ENCODE results near the gene CLCN7.
A peak's percentile ranks its signal among the peaks of the same experiment; 100 is the strongest.

CLCN7 gene

DNA sequence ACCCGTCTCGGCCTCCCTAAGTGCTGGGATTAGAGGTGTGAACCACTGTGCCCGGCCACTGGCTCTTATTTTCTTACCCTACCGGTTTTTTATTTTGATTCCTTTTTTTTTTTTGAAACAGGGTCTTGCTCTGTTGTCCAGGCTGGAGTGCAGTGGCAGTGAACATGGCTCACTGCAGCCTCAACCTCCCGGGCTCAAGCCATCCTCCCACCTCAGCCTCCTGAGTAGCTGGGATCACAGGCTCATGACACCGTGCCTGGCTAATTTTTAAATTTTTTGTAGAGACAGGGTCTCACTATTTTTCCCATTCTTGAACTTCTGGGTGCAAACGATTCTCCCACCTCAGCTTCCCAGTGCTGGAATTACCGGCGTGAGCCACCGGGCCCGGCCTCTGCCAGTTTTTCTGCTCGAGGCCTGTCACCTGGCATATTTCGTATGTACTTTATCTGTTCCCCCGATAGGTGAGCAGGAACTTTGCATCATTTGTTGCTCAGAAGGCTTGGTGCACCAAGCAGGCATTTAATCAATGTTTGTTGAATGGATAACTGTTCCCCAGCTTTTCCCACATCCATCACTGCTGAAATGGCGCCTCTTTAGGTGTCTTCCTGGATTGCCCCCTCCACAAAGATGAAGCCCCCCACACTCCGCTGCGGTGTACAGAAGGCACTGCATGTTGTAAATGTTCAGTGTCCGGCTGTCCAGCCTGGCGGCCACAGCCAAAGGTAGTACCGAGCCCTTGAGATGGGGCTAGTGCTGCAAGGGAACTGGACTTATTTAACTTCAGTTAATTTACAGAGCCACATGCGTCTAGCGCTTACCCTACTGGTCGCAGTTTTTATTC is 17.5 kb upstream of the CLCN7 start:
- H2AFZ ChIP-seq (ENCODE audit: low read depth, low read length): peak overlapping the region; percentile 19
- H3K9ac ChIP-seq (ENCODE audit: low read length): peak overlapping the region; percentile 60
- peaks cover 12% of the 10 kb centered on the region for H3K4me1 ChIP-seq (ENCODE audit: low read length)
- peak overlapping the region; percentile 81 for H3K4me3 ChIP-seq (ENCODE audit: low read length)
- H3K4me2 ChIP-seq (ENCODE audit: low read length): peak overlapping the region; percentile 90
- H3K27ac ChIP-seq (ENCODE audit: low read length): peak overlapping the region; percentile 7; the same call in 1 of the 2 replicates
- H3K27me3 ChIP-seq (ENCODE audit: low read depth, low read length): no peaks in the 10 kb centered on the region
- no peaks in the 10 kb centered on the region for H4K20me1 ChIP-seq (ENCODE audit: insufficient read depth, low read length)
- H3K9me3 ChIP-seq (ENCODE audit: insufficient read depth, low read length): no peaks in the 10 kb centered on the region
- H3K36me3 ChIP-seq (replicated peaks; ENCODE audit: low read depth, low read length): peaks cover 13% of the 10 kb centered on the region
- TF ChIP-seq EZH2phosphoT487 (IDR thresholded peaks at IDR 0.05; ENCODE audit: low read depth): no peak
- TF ChIP-seq CTCF (IDR thresholded peaks at IDR 0.05; ENCODE audit: low read depth, low read length): no peak
- peaks cover 24% of the 10 kb centered on the region for H3K79me2 ChIP-seq (ENCODE audit: low read length)

DNA sequence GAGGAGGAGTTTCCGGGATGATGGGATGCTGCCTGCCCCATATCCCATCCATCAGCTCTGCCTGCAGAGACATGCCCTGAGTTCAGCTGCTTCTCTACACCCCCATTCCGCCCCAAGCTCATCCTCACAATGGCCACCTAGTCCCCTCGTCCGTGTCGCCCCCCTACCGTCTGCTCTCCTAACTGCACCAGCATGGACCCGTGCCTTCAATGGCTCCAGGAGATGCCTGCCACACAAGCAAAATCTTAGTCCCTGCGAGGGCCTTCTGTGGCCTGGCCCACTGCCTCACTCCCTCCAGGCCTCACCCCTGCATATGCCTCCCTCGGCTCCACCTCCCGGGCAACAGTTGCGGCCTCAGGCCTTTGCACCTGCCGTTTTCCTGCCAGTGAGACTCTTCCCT is 16.5 kb upstream of the CLCN7 start:
- peaks cover 12% of the 10 kb centered on the region for H3K4me1 ChIP-seq (ENCODE audit: low read length)
- H3K27ac ChIP-seq (ENCODE audit: low read length): no peak overlapping the region
- no peak overlapping the region for H2AFZ ChIP-seq (ENCODE audit: low read depth, low read length)
- H4K20me1 ChIP-seq (ENCODE audit: insufficient read depth, low read length): no peaks in the 10 kb centered on the region
- no peak for TF ChIP-seq EZH2phosphoT487 (IDR thresholded peaks at IDR 0.05; ENCODE audit: low read depth)
- no peak for TF ChIP-seq CTCF (IDR thresholded peaks at IDR 0.05; ENCODE audit: low read depth, low read length)
- no peaks in the 10 kb centered on the region for H3K27me3 ChIP-seq (ENCODE audit: low read depth, low read length)
- no peak overlapping the region for H3K4me2 ChIP-seq (ENCODE audit: low read length)
- peaks cover 24% of the 10 kb centered on the region for H3K79me2 ChIP-seq (ENCODE audit: low read length)
- H3K9ac ChIP-seq (ENCODE audit: low read length): no peak overlapping the region
- no peak overlapping the region for H3K4me3 ChIP-seq (ENCODE audit: low read length)
- no peaks in the 10 kb centered on the region for H3K9me3 ChIP-seq (ENCODE audit: insufficient read depth, low read length)
- H3K36me3 ChIP-seq (replicated peaks; ENCODE audit: low read depth, low read length): peaks cover 5% of the 10 kb centered on the region

GRCh38 chr16:1489077-1489476 is 14.2 kb upstream of the CLCN7 start:
- H3K27me3 ChIP-seq (ENCODE audit: low read depth, low read length): no peaks in the 10 kb centered on the region
- no peak overlapping the region for H3K4me2 ChIP-seq (ENCODE audit: low read length)
- H3K4me1 ChIP-seq (ENCODE audit: low read length): peaks cover 7% of the 10 kb centered on the region
- no peaks in the 10 kb centered on the region for H3K9me3 ChIP-seq (ENCODE audit: insufficient read depth, low read length)
- H3K36me3 ChIP-seq (replicated peaks; ENCODE audit: low read depth, low read length): no peaks in the 10 kb centered on the region
- H3K79me2 ChIP-seq (ENCODE audit: low read length): peaks cover 8% of the 10 kb centered on the region
- TF ChIP-seq EZH2phosphoT487 (IDR thresholded peaks at IDR 0.05; ENCODE audit: low read depth) (no peak), CTCF (IDR thresholded peaks at IDR 0.05; ENCODE audit: low read depth, low read length) (no peak)
- no peak overlapping the region for H2AFZ ChIP-seq (ENCODE audit: low read depth, low read length)
- H3K27ac ChIP-seq (ENCODE audit: low read length): no peak overlapping the region
- no peak overlapping the region for H3K9ac ChIP-seq (ENCODE audit: low read length)
- no peak overlapping the region for H3K4me3 ChIP-seq (ENCODE audit: low read length)
- H4K20me1 ChIP-seq (ENCODE audit: insufficient read depth, low read length): no peaks in the 10 kb centered on the region

GRCh38 chr16:1488619-1489018 is 13.8 kb upstream of the CLCN7 start, which contains the start of gene PTX4:
Gene PTX4 (minus strand): TSS chr16:1488944. CDS start chr16:1488909, 35 bp downstream.
- no peak within 1 kb of the TSS for H3K27ac ChIP-seq (ENCODE audit: low read length)
- TF ChIP-seq EZH2phosphoT487 (IDR thresholded peaks at IDR 0.05; ENCODE audit: low read depth) (no peak), CTCF (IDR thresholded peaks at IDR 0.05; ENCODE audit: low read depth, low read length) (no peak)
- H3K79me2 ChIP-seq (ENCODE audit: low read length): peaks cover 4% of the 10 kb centered on the region
- no peak within 1 kb of the TSS for H3K4me3 ChIP-seq (ENCODE audit: low read length)
- H3K9ac ChIP-seq (ENCODE audit: low read length): no peak within 1 kb of the TSS
- H2AFZ ChIP-seq (ENCODE audit: low read depth, low read length): no peak within 1 kb of the TSS
- H3K9me3 ChIP-seq (ENCODE audit: insufficient read depth, low read length): no peaks in the 10 kb centered on the region
- no peaks in the 10 kb centered on the region for H3K27me3 ChIP-seq (ENCODE audit: low read depth, low read length)
- H3K4me1 ChIP-seq (ENCODE audit: low read length): peaks cover 7% of the 10 kb centered on the region
- no peaks in the 10 kb centered on the region for H4K20me1 ChIP-seq (ENCODE audit: insufficient read depth, low read length)
- H3K4me2 ChIP-seq (ENCODE audit: low read length): no peak within 1 kb of the TSS
- H3K36me3 ChIP-seq (replicated peaks; ENCODE audit: low read depth, low read length): no peaks in the 10 kb centered on the region

Measured in OCI-LY3 (cell line).